Trophoblast cell (in vitro differentiated cells and primary cell): ENCODE data around the gene HYOU1.
A peak's percentile ranks its signal among the peaks of the same experiment; 100 is the strongest.
"Not testable (repeated sequence)": the region's sequence is repeated elsewhere in the genome, so short reads cannot be mapped to it uniquely, and the experiment has no call there.

Experiments used
- DNase-seq, 2 donors: peaks; one replicate each; pipeline ENCODE4 v3.0.0-alpha.2; 2016
- H2AFZ ChIP-seq: 2 replicates; pipeline ENCODE4 v1.6.1; 2013; ENCODE audit warnings: low read length, moderate library complexity, mild to moderate bottlenecking; ENCODE audit not compliant: insufficient read depth, poor library complexity
- H2AK5ac ChIP-seq: 2 replicates; pipeline ENCODE4 v1.6.1; 2013; ENCODE audit warnings: mild to moderate bottlenecking, low read length
- H2BK120ac ChIP-seq: 2 replicates; pipeline ENCODE4 v1.6.1; 2013; ENCODE audit warnings: low read length, mild to moderate bottlenecking, moderate library complexity; ENCODE audit not compliant: insufficient read depth, poor library complexity
- H2BK12ac ChIP-seq: 2 replicates; pipeline ENCODE4 v1.6.1; 2013; ENCODE audit warnings: mild to moderate bottlenecking, low read length, moderate library complexity
- H2BK5ac ChIP-seq: 2 replicates; pipeline ENCODE4 v1.6.1; 2013; ENCODE audit warnings: low read length, low read depth, moderate library complexity, mild to moderate bottlenecking; ENCODE audit not compliant: poor library complexity
- H3K14ac ChIP-seq: 2 replicates; pipeline ENCODE4 v1.6.1; 2013; ENCODE audit warnings: mild to moderate bottlenecking, low read length
- H3K18ac ChIP-seq: 2 replicates; pipeline ENCODE4 v1.6.1; 2013; ENCODE audit warnings: mild to moderate bottlenecking, low read length
- H3K23ac ChIP-seq: 2 replicates; pipeline ENCODE4 v1.6.1; 2013; ENCODE audit warnings: low read length
- H3K27ac ChIP-seq: 2 replicates; pipeline ENCODE4 v1.5.1; 2013; ENCODE audit warnings: low read depth, mild to moderate bottlenecking, inconsistent platforms, low read length, moderate library complexity
- H3K27me3 ChIP-seq: 2 replicates; pipeline ENCODE4 v1.6.1; 2013; ENCODE audit warnings: inconsistent platforms, mild to moderate bottlenecking, low read length, moderate library complexity; ENCODE audit not compliant: insufficient read depth
- H3K36me3 ChIP-seq, 2 experiments: 1 replicate in 1 of 2; 2 replicates in 1 of 2; pipeline ENCODE4 v1.6.1; 2013; ENCODE audit warnings: low read length in 2 of 2, mild to moderate bottlenecking in 2 of 2, moderate library complexity in 1 of 2; ENCODE audit not compliant: insufficient read depth in 2 of 2, control insufficient read depth in 1 of 2
- H3K4ac ChIP-seq: 2 replicates; pipeline ENCODE4 v1.6.1; 2013; ENCODE audit warnings: low read depth, mild to moderate bottlenecking, low read length, moderate library complexity
- H3K4me1 ChIP-seq, 2 experiments: 1 replicate in 1 of 2; 2 replicates in 1 of 2; pipeline ENCODE4 v1.6.1; 2013; ENCODE audit warnings: low read length in 2 of 2, mild to moderate bottlenecking in 2 of 2, moderate library complexity in 1 of 2; ENCODE audit not compliant: insufficient read depth in 2 of 2, control insufficient read depth in 1 of 2
- H3K4me2 ChIP-seq: 2 replicates; pipeline ENCODE4 v1.6.1; 2013; ENCODE audit warnings: inconsistent platforms, mild to moderate bottlenecking, low read length, moderate library complexity
- H3K4me3 ChIP-seq: 2 replicates; pipeline ENCODE4 v1.5.1; 2013; ENCODE audit warnings: mild to moderate bottlenecking, low read depth, low read length, inconsistent platforms
- H3K79me1 ChIP-seq: one replicate; pipeline ENCODE4 v1.6.1; 2013; ENCODE audit warnings: low read length
- H3K79me2 ChIP-seq: 2 replicates; pipeline ENCODE4 v1.6.1; 2013; ENCODE audit warnings: low read length, mild to moderate bottlenecking; ENCODE audit not compliant: control insufficient read depth, insufficient read depth, poor library complexity
- H3K9ac ChIP-seq: 2 replicates; pipeline ENCODE4 v1.6.1; 2013; ENCODE audit warnings: mild to moderate bottlenecking, low read length
- H3K9me3 ChIP-seq: 2 replicates; pipeline ENCODE4 v1.6.1; 2013; ENCODE audit warnings: low read depth, mild to moderate bottlenecking, control low read depth, inconsistent platforms, low read length; ENCODE audit not compliant: insufficient read depth
- H4K12ac ChIP-seq: 2 replicates; pipeline ENCODE4 v1.6.1; 2013; ENCODE audit warnings: low read depth, mild to moderate bottlenecking, low read length, moderate library complexity
- H4K8ac ChIP-seq: 2 replicates; pipeline ENCODE4 v1.6.1; 2013; ENCODE audit warnings: low read depth, mild to moderate bottlenecking, low read length, moderate library complexity
- H4K91ac ChIP-seq: one replicate; pipeline ENCODE4 v1.6.1; 2013; ENCODE audit warnings: low read depth, mild to moderate bottlenecking, low read length, moderate library complexity
- WGBS: extraction: QIAGEN DNeasy Blood & Tissue Kit; methylation state at CpG from one replicate; pipeline ENCODE4 v1.1.7; 2013; ENCODE audit warnings: missing lambda C conversion rate; ENCODE audit not compliant: insufficient read length, insufficient coverage; ENCODE audit errors: extremely low coverage; 5-methylcytosine and 5-hydroxymethylcytosine counted together

Gene HYOU1

GRCh38 chr11:119041821-119042514, 15.0 kb downstream of the HYOU1 start:
- no peak overlapping the region for H3K18ac ChIP-seq
- H3K23ac ChIP-seq: no peak overlapping the region
- no peak overlapping the region for H4K12ac ChIP-seq
- H3K79me1 ChIP-seq: no peaks in the 10 kb centered on the region
- H3K27ac ChIP-seq: no peak overlapping the region
- H3K9ac ChIP-seq: no peak overlapping the region
- no peak overlapping the region for H2AK5ac ChIP-seq
- no peak overlapping the region for H3K14ac ChIP-seq
- no peaks in the 10 kb centered on the region for H3K4me1 ChIP-seq
- H3K36me3 ChIP-seq: peaks cover 20 to 25% of the 10 kb centered on the region in 2 experiments
- WGBS: no CpG with 5 or more reads among the region's 4 CpGs
- no peak overlapping the region for H4K8ac ChIP-seq
- H3K4me3 ChIP-seq: no peak overlapping the region
- no peak overlapping the region for H2BK120ac ChIP-seq
- no peak overlapping the region for H2BK5ac ChIP-seq
- no peak for DNase-seq
- no peak overlapping the region for H3K4me2 ChIP-seq
- no peak overlapping the region for H2BK12ac ChIP-seq
- no peak overlapping the region for H4K91ac ChIP-seq
- no peaks in the 10 kb centered on the region for H3K79me2 ChIP-seq
- H3K9me3 ChIP-seq: no peaks in the 10 kb centered on the region
- no peak overlapping the region for H2AFZ ChIP-seq
- H3K4ac ChIP-seq: no peak overlapping the region
- no peaks in the 10 kb centered on the region for H3K27me3 ChIP-seq

GRCh38 chr11:119039471-119039870, 17.5 kb downstream of the HYOU1 start:
- not testable (repeated sequence) for H4K8ac ChIP-seq, H2AFZ ChIP-seq, H2BK12ac ChIP-seq, H3K14ac ChIP-seq, H3K27ac ChIP-seq, H2AK5ac ChIP-seq, H3K36me3 ChIP-seq, H3K79me1 ChIP-seq, H3K18ac ChIP-seq, H3K4ac ChIP-seq, H3K23ac ChIP-seq, H4K91ac ChIP-seq, H2BK120ac ChIP-seq, H3K9ac ChIP-seq, H3K4me2 ChIP-seq, H3K9me3 ChIP-seq, H3K4me1 ChIP-seq, H2BK5ac ChIP-seq, H3K4me3 ChIP-seq, H3K79me2 ChIP-seq, H3K27me3 ChIP-seq, H4K12ac ChIP-seq
- WGBS: no CpG with 5 or more reads among the region's 11 CpGs
- peak; percentile 83 to 90 for DNase-seq

GRCh38 chr11:119038884-119039283, 18.1 kb downstream of the HYOU1 start:
- Histone ChIP-seq H3K4ac (no peak overlapping the region), H3K23ac (no peak overlapping the region), H3K79me2 (no peaks in the 10 kb centered on the region), H3K27me3 (no peaks in the 10 kb centered on the region), H2BK120ac (no peak overlapping the region), H3K14ac (no peak overlapping the region), H2BK5ac (no peak overlapping the region), H3K18ac (no peak overlapping the region), H3K27ac (no peak overlapping the region), H3K79me1 (no peaks in the 10 kb centered on the region), H4K8ac (no peak overlapping the region), H3K4me2 (no peak overlapping the region), H2AK5ac (no peak overlapping the region), H3K9me3 (no peaks in the 10 kb centered on the region), H4K91ac (no peak overlapping the region), H4K12ac (no peak overlapping the region), H3K4me3 (no peak overlapping the region), H3K4me1 (no peaks in the 10 kb centered on the region), H3K36me3 (no peaks in the 10 kb centered on the region), H2AFZ (no peak overlapping the region), H3K9ac (no peak overlapping the region), H2BK12ac (no peak overlapping the region)
- DNase-seq: no peak
- no CpG with 5 or more reads among the region's 5 CpGs for WGBS

- H3K23ac ChIP-seq: no peak overlapping the region
- H4K8ac ChIP-seq: no peak overlapping the region
- H2BK120ac ChIP-seq: no peak overlapping the region
- H3K27ac ChIP-seq: no peak overlapping the region
- H3K9ac ChIP-seq: no peak overlapping the region
- no peak overlapping the region for H4K12ac ChIP-seq
- no peak overlapping the region for H3K4ac ChIP-seq
- H3K18ac ChIP-seq: no peak overlapping the region
- peaks cover 3% of the 10 kb centered on the region for H3K79me1 ChIP-seq
- no peak overlapping the region for H2AK5ac ChIP-seq
- H3K27me3 ChIP-seq: no peaks in the 10 kb centered on the region
- no peak for DNase-seq
- no peak overlapping the region for H4K91ac ChIP-seq
- no peak overlapping the region for H3K4me3 ChIP-seq
- H2BK12ac ChIP-seq: no peak overlapping the region
- no peak overlapping the region for H2BK5ac ChIP-seq
- no peak overlapping the region for H3K14ac ChIP-seq
- H3K79me2 ChIP-seq: peaks cover 7% of the 10 kb centered on the region
- no peaks in the 10 kb centered on the region for H3K36me3 ChIP-seq
- no peak overlapping the region for H3K4me2 ChIP-seq
- H3K4me1 ChIP-seq: peaks cover under 1 to 3% of the 10 kb centered on the region in 2 experiments
- WGBS: no CpG with 5 or more reads among the region's 3 CpGs
- H2AFZ ChIP-seq: no peak overlapping the region
- no peaks in the 10 kb centered on the region for H3K9me3 ChIP-seq
Observed at GRCh38 chr11:119034813-119035212, 22.2 kb downstream of the HYOU1 start.
